PC-9 (cell line): ENCODE data around the gene CLASP1.

ENCODE experiments used
- CTCF ChIP-seq: fragments of 200-600 bp; sonication (generic); conservative IDR thresholded peaks from 2 replicates; pipeline ENCODE4 v1.6.1; 2017; ENCODE audit warnings: mixed run types, antibody characterized with exemption, mild to moderate bottlenecking, moderate library complexity
- EZH2 ChIP-seq: fragments of 200-600 bp; sonication (generic); IDR thresholded peaks from 2 replicates; pipeline ENCODE4 v1.8.0; 2017; ENCODE audit warnings: antibody characterized with exemption, low read depth

DNA sequence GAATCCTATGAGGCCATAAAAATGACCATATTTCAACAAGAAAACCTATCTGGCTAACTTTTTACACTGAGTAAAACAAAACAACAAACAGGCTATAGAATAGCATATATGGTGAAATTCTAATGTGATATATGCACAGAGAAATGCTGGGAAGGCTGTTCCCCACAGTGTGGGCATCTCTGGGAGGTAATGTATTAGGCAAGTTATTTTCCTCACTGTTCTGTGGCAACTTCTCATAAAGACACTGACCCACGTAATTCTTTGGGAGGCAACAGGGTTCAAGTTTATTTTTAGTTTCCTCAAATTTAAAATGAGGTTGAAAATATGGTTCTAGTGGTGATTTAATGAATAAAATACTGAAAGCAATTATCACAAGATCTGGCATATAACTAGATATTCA is 71.9 kb downstream of the CLASP1 start:
- no peak for TF ChIP-seq EZH2
- no peak for TF ChIP-seq CTCF
